Muscle layer of duodenum (tissue), 2 donors: Measurements from ENCODE around the gene CEP112.

ENCODE experiments used
- H3K27ac ChIP-seq: one replicate; pipeline ENCODE4 v1.7.0; 2013; ENCODE audit warnings: mild to moderate bottlenecking, low read length
- H3K27me3 ChIP-seq: one replicate; pipeline ENCODE4 v1.7.0; 2013; ENCODE audit warnings: low read depth, mild to moderate bottlenecking, control low read depth, low read length
- H3K36me3 ChIP-seq, 2 donors: one replicate each; pipeline ENCODE4 v1.7.0; 2013; ENCODE audit warnings: low read length in 2 of 2, control low read depth in 1 of 2, mild to moderate bottlenecking in 1 of 2; ENCODE audit not compliant: insufficient read depth in 2 of 2, control insufficient read depth in 1 of 2
- H3K4me1 ChIP-seq, 2 donors: one replicate each; pipeline ENCODE4 v1.7.0; 2013; ENCODE audit warnings: low read length in 2 of 2, mild to moderate bottlenecking in 2 of 2, control low read depth in 1 of 2, moderate library complexity in 1 of 2; ENCODE audit not compliant: insufficient read depth in 2 of 2, control insufficient read depth in 1 of 2
- H3K4me3 ChIP-seq, 2 donors: one replicate each; pipeline ENCODE4 v1.7.0; 2013; ENCODE audit warnings: low read length in 2 of 2, low read depth in 1 of 2, mild to moderate bottlenecking in 1 of 2
- H3K9me3 ChIP-seq, 2 donors: one replicate each; pipeline ENCODE4 v1.7.0; 2013; ENCODE audit warnings: low read length in 2 of 2, control low read depth in 1 of 2, mild to moderate bottlenecking in 1 of 2; ENCODE audit not compliant: control insufficient read depth in 1 of 2
- donor health status: healthy.

CEP112 gene

GRCh38 chr17:65660947-65661346 is 531.0 kb downstream of the CEP112 start:
- Histone ChIP-seq H3K27me3 (no peaks in the 10 kb centered on the region), H3K9me3 (no peaks in the 10 kb centered on the region)

GRCh38 chr17:65660078-65660477 is 531.9 kb downstream of the CEP112 start:
- Histone ChIP-seq H3K36me3 (no peaks in the 10 kb centered on the region), H3K27me3 (no peaks in the 10 kb centered on the region), H3K9me3 (no peaks in the 10 kb centered on the region), H3K4me3 (no peak overlapping the region), H3K4me1 (no peaks in the 10 kb centered on the region), H3K27ac (no peak overlapping the region)

More at GRCh38 chr17:65660947-65661346, 531.0 kb downstream of the CEP112 start:
- Histone ChIP-seq H3K4me1 (no peaks in the 10 kb centered on the region), H3K27ac (no peak overlapping the region), H3K36me3 (no peaks in the 10 kb centered on the region), H3K4me3 (no peak overlapping the region)

- Histone ChIP-seq H3K4me3 (no peak overlapping the region), H3K36me3 (no peaks in the 10 kb centered on the region), H3K27ac (no peak overlapping the region), H3K9me3 (no peaks in the 10 kb centered on the region), H3K27me3 (no peaks in the 10 kb centered on the region), H3K4me1 (no peaks in the 10 kb centered on the region)
These were observed 532.4 kb downstream of the CEP112 start for GRCh38 chr17:65659512-65659911.

GRCh38 chr17:65657251-65657828 is 534.6 kb downstream of the CEP112 start:
- Histone ChIP-seq H3K27me3 (no peaks in the 10 kb centered on the region), H3K4me1 (no peaks in the 10 kb centered on the region), H3K9me3 (no peaks in the 10 kb centered on the region), H3K36me3 (no peaks in the 10 kb centered on the region), H3K27ac (no peak overlapping the region), H3K4me3 (no peak overlapping the region)

GRCh38 chr17:65656390-65657250 is 535.3 kb downstream of the CEP112 start:
- no peaks in the 10 kb centered on the region for H3K4me1 ChIP-seq
- H3K4me3 ChIP-seq: no peak overlapping the region
- H3K36me3 ChIP-seq: no peaks in the 10 kb centered on the region
- H3K27me3 ChIP-seq: no peaks in the 10 kb centered on the region
- H3K27ac ChIP-seq: no peak overlapping the region
- H3K9me3 ChIP-seq: no peaks in the 10 kb centered on the region

- Histone ChIP-seq H3K27me3 (no peaks in the 10 kb centered on the region), H3K4me3 (no peak overlapping the region), H3K4me1 (no peaks in the 10 kb centered on the region), H3K9me3 (no peaks in the 10 kb centered on the region), H3K27ac (no peak overlapping the region), H3K36me3 (no peaks in the 10 kb centered on the region)
These were observed 536.2 kb downstream of the CEP112 start for GRCh38 chr17:65655706-65656105.

- H3K36me3 ChIP-seq: peaks cover 0 to 5% of the 10 kb centered on the region in 2 donors
- H3K9me3 ChIP-seq: peaks cover 6 to 7% of the 10 kb centered on the region in 2 donors
- H3K4me3 ChIP-seq: no peak overlapping the region
- no peak overlapping the region for H3K27ac ChIP-seq
- no peaks in the 10 kb centered on the region for H3K4me1 ChIP-seq
- no peaks in the 10 kb centered on the region for H3K27me3 ChIP-seq
These were observed 547.4 kb downstream of the CEP112 start for GRCh38 chr17:65644545-65644944.

- H3K27me3 ChIP-seq: no peaks in the 10 kb centered on the region
- H3K4me1 ChIP-seq: peaks cover 0 to 6% of the 10 kb centered on the region in 2 donors
- no peaks in the 10 kb centered on the region for H3K9me3 ChIP-seq
- H3K27ac ChIP-seq: no peak overlapping the region
- no peaks in the 10 kb centered on the region for H3K36me3 ChIP-seq
- H3K4me3 ChIP-seq: no peak overlapping the region
These were observed 553.5 kb downstream of the CEP112 start for GRCh38 chr17:65638221-65638975.

GRCh38 chr17:65637786-65638185 is 554.1 kb downstream of the CEP112 start:
- Histone ChIP-seq H3K27me3 (no peaks in the 10 kb centered on the region), H3K27ac (no peak overlapping the region), H3K9me3 (no peaks in the 10 kb centered on the region), H3K4me1 (peaks cover 0 to 6% of the 10 kb centered on the region in 2 donors), H3K4me3 (no peak overlapping the region), H3K36me3 (no peaks in the 10 kb centered on the region)

GRCh38 chr17:65634533-65634932 is 557.4 kb downstream of the CEP112 start:
- H3K9me3 ChIP-seq: no peaks in the 10 kb centered on the region
- no peak overlapping the region for H3K27ac ChIP-seq
- H3K4me1 ChIP-seq: peaks cover 0 to 6% of the 10 kb centered on the region in 2 donors
- no peak overlapping the region for H3K4me3 ChIP-seq
- no peaks in the 10 kb centered on the region for H3K27me3 ChIP-seq
- H3K36me3 ChIP-seq: no peaks in the 10 kb centered on the region

GRCh38 chr17:65633988-65634387 is 557.9 kb downstream of the CEP112 start:
- peaks cover 0 to 6% of the 10 kb centered on the region in 2 donors for H3K4me1 ChIP-seq
- H3K27me3 ChIP-seq: no peaks in the 10 kb centered on the region
- no peak overlapping the region for H3K27ac ChIP-seq
- H3K36me3 ChIP-seq: no peaks in the 10 kb centered on the region
- H3K9me3 ChIP-seq: no peaks in the 10 kb centered on the region
- H3K4me3 ChIP-seq: no peak overlapping the region
